Stimulated activated CD4-positive, alpha-beta T cell treated with anti-CD3 and anti-CD28 coated beads, TNF-alpha, amount 100 ng/mL, for 1 hour (primary cell): ENCODE measurements around the gene ABCG4.
"Not testable (repeated sequence)": the region's sequence is repeated elsewhere in the genome, so short reads cannot be mapped to it uniquely, and the experiment has no call there.

Source experiments
- DNase-seq, 3 donors: peaks; one replicate each; pipeline ENCODE4 v3.0.0-alpha.2; 2020; ENCODE audit warnings: low read depth in 3 of 3, low spot score in 1 of 3

Gene ABCG4

GRCh38 chr11:119149018-119149785, at the start of gene ABCG4:
Gene ABCG4, plus strand, starts transcription at chr11:119149052. Its CDS starts 914 bp downstream, at chr11:119149966.
- peak in 1 of 3 donors; percentile 12 for DNase-seq

GRCh38 chr11:119099711-119100110, 49.1 kb upstream of the ABCG4 start:
- DNase-seq, result no peak

GRCh38 chr11:119100246-119100970, 48.4 kb upstream of the ABCG4 start:
- DNase-seq, result no peak

- no peak for DNase-seq
These were observed 47.7 kb upstream of the ABCG4 start for GRCh38 chr11:119100994-119101758.

GRCh38 chr11:119101759-119102423, 47.0 kb upstream of the ABCG4 start, which contains the start of gene DPAGT1:
Gene DPAGT1, minus strand, starts transcription at chr11:119101853. Its CDS starts 198 bp downstream, at chr11:119101655.
- DNase-seq, result peak; percentile 60 to 72 (median 65)

- DNase-seq, result not testable (repeated sequence)
These were observed 45.6 kb upstream of the ABCG4 start for GRCh38 chr11:119103161-119103664.

GRCh38 chr11:119103793-119104192, 45.1 kb upstream of the ABCG4 start:
- DNase-seq, result no peak

- peak; percentile 66 to 83 (median 75) for DNase-seq
These were observed 42.0 kb upstream of the ABCG4 start, which contains the start of gene C2CD2L for GRCh38 chr11:119106564-119107537. Gene C2CD2L, plus strand, starts transcription at chr11:119107344. Its CDS starts 398 bp downstream, at chr11:119107742.

- no peak for DNase-seq
These were observed 41.2 kb upstream of the ABCG4 start for GRCh38 chr11:119107538-119108145.

- no peak for DNase-seq
These were observed 40.6 kb upstream of the ABCG4 start for GRCh38 chr11:119108146-119108856.

GRCh38 chr11:119108857-119109221, 40.0 kb upstream of the ABCG4 start:
- no peak for DNase-seq

- DNase-seq, result no peak
These were observed 39.0 kb upstream of the ABCG4 start for GRCh38 chr11:119109843-119110242.

GRCh38 chr11:119110439-119110838, 38.4 kb upstream of the ABCG4 start:
- DNase-seq, result no peak

GRCh38 chr11:119111361-119111925, 37.4 kb upstream of the ABCG4 start:
- no peak for DNase-seq

GRCh38 chr11:119112314-119113020, 36.4 kb upstream of the ABCG4 start:
- DNase-seq, result no peak

GRCh38 chr11:119113716-119114115, 35.1 kb upstream of the ABCG4 start:
- DNase-seq, result no peak

GRCh38 chr11:119114351-119114750, 34.5 kb upstream of the ABCG4 start:
- no peak for DNase-seq
